Measurements from ENCODE around the gene SHISA9. TPM values are rescaled to one million over a fixed set of nuclear protein-coding genes. Genes with fewer than 3 reads are reported as not detected.
"Not testable (repeated sequence)": the region's sequence is repeated elsewhere in the genome, so short reads cannot be mapped to it uniquely, and the experiment has no call there.

The SHISA9 gene
- 3.7 and 19.2 TPM in 2 replicates for total RNA-seq

DNA sequence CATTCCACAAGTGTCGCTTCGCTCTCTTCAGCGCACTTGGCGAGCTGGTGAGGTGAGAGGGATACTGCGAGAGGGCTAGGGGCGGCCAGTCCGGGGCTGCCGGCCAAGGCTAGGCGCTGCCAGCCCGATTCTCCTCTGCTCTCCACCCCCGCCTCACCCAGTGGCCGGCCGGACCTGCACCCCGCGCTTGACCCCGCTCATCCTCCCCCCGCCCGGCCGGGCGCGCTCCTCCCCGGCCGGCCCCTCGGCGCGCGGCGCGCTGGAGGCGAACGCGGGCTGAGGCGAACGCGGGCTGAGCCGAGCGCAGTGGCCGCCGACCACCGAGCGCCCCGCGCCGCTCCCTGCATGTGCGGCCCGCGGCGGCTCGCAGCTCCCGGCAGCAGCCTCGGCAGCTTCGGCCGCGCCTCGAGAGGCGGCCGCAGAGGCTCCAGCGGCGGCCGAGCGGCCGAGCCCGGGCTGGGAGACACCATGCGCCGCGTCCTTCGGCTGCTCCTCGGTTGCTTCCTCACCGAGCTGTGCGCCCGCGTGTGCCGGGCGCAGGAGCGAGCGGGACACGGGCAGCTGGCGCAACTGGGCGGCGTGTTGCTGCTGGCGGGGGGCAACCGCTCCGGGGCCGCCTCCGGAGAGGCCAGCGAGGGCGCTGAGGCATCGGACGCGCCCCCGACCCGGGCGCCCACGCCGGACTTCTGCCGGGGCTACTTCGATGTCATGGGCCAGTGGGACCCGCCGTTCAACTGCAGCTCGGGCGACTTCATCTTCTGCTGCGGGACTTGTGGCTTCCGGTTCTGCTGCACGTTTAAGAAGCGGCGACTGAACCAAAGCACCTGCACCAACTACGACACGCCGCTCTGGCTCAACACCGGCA is at the start of gene SHISA9:
TSS of gene SHISA9 (plus strand) at position 2 of the 865 bp plus-strand sequence.
- no peak for DNase-seq (ENCODE audit: low read depth)
- H3K4me3 ChIP-seq (ENCODE audit: low read depth, low read length): peak within 1 kb of the TSS; percentile 88
- TF ChIP-seq, protein P1, sequence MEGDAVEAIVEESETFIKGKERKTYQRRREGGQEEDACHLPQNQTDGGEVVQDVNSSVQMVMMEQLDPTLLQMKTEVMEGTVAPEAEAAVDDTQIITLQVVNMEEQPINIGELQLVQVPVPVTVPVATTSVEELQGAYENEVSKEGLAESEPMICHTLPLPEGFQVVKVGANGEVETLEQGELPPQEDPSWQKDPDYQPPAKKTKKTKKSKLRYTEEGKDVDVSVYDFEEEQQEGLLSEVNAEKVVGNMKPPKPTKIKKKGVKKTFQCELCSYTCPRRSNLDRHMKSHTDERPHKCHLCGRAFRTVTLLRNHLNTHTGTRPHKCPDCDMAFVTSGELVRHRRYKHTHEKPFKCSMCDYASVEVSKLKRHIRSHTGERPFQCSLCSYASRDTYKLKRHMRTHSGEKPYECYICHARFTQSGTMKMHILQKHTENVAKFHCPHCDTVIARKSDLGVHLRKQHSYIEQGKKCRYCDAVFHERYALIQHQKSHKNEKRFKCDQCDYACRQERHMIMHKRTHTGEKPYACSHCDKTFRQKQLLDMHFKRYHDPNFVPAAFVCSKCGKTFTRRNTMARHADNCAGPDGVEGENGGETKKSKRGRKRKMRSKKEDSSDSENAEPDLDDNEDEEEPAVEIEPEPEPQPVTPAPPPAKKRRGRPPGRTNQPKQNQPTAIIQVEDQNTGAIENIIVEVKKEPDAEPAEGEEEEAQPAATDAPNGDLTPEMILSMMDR (conservative IDR thresholded peaks at IDR 0.05; ENCODE audit: low read depth, low read length): no peak

DNA sequence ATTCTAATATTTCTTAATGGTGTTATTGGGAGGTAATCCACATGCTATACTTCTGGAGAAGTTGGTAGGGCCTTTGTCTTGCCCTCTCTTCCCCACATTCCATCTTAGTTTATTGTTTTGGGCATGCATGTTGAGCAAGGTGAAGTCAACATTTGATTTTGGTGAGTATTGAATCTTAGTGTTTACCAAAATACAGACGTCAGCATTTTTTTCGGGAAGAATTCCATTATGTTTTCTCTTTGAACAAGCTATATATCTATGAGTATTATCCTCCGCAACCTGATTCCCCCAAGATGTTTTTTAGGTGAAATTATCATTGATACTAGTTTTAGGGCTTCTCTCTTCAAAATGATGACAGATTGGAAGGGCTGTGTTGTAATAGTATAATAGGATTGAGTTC is 47.4 kb upstream of the SHISA9 start:
- no peak for DNase-seq (ENCODE audit: low read depth)
- H3K4me3 ChIP-seq (ENCODE audit: low read depth, low read length): no peak overlapping the region
- TF ChIP-seq, protein P1 (conservative IDR thresholded peaks at IDR 0.05; ENCODE audit: low read depth, low read length): no peak

DNA sequence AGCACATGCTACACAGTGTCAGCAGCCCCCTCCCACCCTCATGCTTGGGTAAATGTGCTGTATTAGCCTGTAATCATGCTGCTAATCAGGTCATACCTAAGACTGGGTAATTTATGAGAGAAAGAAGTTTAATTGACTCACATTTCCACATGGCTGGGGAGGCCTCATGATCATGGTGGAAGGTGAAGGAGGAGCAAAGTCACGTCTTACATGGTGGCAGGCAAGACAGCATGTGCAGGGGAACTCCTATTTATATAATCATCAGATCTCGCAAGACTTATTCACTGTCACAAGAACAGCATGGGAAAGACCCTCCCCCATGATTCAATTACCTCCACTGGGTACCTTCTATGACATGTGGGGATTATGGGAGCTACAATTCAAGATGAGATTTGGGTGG is 44.0 kb upstream of the SHISA9 start:
- not testable (repeated sequence) for H3K4me3 ChIP-seq (ENCODE audit: low read depth, low read length); DNase-seq (ENCODE audit: low read depth)

DNA sequence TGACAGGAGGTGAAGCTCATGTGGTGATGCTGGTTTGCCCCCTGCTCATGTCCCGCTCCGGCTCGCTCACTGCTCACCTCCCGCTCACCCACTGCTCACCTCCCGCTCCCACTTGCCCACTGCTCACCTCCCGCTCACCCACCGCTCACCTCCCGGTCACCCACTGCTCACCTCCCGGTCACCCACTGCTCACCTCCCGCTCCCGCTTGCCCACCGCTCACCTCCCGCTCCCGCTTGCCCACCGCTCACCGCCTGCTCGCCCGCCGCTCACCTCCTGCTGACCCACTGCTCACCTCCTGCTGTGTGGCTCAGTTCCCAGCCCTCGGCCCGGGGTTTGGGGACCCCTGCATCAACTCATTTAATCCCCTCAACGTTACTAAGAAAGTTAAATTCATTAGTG is 39.1 kb upstream of the SHISA9 start:
- H3K4me3 ChIP-seq (ENCODE audit: low read depth, low read length): no peak overlapping the region
- DNase-seq (ENCODE audit: low read depth): no peak
- TF ChIP-seq, protein P1 (conservative IDR thresholded peaks at IDR 0.05; ENCODE audit: low read depth, low read length): no peak

DNA sequence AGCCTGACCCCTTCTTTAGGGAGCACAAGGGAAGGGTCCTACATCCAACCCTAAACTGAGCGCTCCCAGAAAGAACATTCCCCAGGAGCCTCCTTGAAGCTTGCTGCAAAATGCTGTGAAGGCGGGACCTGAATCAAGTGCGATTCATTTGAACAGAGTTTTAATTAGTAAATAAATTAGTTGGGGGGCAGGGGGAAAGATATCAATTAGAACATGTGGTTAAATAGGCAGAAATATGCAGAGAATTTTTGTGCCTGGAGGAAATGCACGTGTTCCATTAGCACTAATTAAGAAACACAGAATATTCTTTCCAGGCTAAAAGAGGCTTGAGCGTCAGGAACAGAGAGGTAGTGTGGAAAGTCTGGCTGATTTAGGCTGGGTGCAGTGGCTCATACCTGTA is 38.5 kb upstream of the SHISA9 start:
- TF ChIP-seq, protein P1 (conservative IDR thresholded peaks at IDR 0.05; ENCODE audit: low read depth, low read length): no peak
- H3K4me3 ChIP-seq (ENCODE audit: low read depth, low read length): no peak overlapping the region
- DNase-seq (ENCODE audit: low read depth): no peak

DNA sequence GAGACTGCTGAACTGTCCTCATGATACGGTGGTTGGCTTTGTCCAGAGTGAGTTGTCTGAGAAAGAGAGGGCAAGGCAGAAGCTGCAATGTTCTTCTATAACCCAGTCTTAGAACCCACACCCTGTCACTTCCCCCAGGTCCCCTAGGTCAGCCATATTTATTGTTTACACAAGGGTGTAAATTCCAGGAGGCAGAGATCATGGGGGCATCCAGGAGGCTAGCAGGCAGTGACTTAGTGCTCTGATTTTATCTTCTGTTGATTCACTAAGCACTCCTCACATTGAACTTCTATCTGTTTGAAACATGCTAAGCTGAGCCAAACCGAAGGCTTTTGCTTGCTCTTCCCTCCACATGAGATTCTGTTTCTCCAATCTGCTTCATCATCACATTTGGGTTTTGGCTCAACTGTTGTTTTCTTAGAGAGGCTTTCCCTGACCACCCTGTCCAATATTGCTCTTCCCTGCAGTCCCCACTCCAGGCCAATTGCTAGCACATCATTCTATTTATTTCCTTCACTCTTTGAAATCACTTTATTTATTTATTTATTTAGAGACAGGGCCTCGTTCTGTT is 34.3 kb upstream of the SHISA9 start:
- H3K4me3 ChIP-seq (ENCODE audit: low read depth, low read length): no peak overlapping the region
- DNase-seq (ENCODE audit: low read depth): no peak
- TF ChIP-seq, protein P1 (conservative IDR thresholded peaks at IDR 0.05; ENCODE audit: low read depth, low read length): no peak

DNA sequence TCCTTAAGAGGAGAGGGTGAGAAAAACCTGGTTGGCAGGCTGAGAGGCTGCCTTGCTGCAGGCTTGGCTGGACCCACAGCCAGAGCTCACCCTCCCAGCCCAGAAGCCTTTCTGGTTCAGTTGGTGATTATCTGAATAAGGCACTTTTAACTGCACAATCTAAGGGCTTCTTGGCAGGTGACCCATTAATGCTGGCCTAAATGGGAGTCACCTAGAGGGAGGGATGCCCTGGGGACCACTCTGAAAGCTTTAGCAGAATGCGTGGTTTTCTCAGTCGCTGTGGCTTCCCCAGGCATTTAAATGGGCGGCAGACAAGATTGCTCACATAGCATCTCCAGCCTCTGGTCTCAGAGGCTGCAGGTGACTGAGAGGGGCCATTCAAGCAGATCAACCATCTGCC is 33.2 kb upstream of the SHISA9 start:
- TF ChIP-seq, protein P1 (conservative IDR thresholded peaks at IDR 0.05; ENCODE audit: low read depth, low read length): no peak
- DNase-seq (ENCODE audit: low read depth): no peak
- H3K4me3 ChIP-seq (ENCODE audit: low read depth, low read length): no peak overlapping the region
